GM18951 (cell line): ENCODE results near the gene HGFAC.

Source experiments
- POLR2A ChIP-seq: IDR thresholded peaks from 4 replicates; pipeline ENCODE4 v1.6.1; 2011; ENCODE audit warnings: mild to moderate bottlenecking; ENCODE audit not compliant: insufficient read length, insufficient read depth; ENCODE audit errors: extremely low read depth
- in situ Hi-C: fragments of 300-500 bp; cut with MboI; formaldehyde crosslinking; loops from one replicate; pipeline ENCODE4 v1.12.0; 2022; ENCODE audit warnings: low sequenced_read_pairs, mixed read lengths, inconsistent platforms; ENCODE audit not compliant: unreplicated experiment

HGFAC gene

DNA sequence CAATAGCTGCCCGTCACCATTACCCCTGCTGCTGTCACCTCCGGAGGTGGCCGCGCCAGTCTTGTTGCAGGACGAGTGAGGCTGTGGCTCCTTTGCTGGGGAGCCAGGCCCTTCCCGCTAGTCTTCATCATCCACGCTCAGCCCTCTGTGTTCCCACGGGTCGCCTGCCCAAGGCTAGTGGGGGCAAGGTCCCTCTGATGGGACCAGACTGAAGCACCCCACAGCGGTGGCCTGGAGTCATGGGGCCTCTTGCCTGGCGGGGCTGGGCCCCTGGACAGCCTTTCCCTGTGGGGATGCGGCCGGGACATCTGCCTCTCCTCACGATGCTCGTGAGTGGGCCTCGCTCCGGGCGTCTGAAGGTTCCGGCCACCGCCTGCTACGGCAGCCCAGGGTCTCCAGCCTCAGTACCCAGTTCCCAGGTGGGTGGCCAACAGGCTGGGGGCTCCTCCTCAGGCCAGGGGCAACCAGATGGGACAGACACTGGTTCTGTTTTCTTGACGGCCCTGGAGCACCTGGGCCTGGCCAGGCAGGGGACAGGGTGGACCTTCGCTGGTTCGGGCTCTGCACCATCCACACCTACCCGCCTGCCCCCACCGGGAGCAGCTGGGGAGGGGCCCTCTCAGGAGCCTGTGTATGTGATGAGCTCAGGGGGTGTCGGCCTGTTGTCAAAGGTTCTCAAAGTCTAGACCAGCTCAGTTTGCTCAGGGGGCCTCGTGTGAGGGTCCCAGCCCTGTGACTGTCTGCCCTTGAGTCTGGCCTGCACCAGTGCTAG lies 53.6 kb downstream of the HGFAC start:
- TF ChIP-seq POLR2A: no peak
- in situ Hi-C loops: no loop called here

DNA sequence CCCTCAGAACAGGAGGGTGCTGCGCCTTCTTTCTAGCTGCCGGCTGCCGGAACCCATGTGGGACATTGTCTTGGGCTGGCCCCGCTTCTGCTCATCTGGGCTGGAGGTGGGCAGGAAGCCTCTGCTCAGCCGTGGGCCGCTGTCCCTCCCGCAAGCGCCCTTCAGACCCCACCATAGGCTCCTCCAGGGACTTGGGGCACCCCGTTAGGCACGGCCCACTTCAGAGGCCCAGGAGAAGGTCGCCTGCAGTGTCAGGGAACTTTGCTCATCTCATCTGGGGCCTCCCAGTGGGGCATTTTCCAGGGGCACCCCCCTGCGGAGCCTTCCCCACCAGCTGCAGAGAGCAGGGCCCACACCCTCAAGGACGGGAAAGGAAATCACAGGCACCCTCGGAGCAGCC lies 54.3 kb downstream of the HGFAC start:
- in situ Hi-C loops: no loop called here
- TF ChIP-seq POLR2A: no peak

DNA sequence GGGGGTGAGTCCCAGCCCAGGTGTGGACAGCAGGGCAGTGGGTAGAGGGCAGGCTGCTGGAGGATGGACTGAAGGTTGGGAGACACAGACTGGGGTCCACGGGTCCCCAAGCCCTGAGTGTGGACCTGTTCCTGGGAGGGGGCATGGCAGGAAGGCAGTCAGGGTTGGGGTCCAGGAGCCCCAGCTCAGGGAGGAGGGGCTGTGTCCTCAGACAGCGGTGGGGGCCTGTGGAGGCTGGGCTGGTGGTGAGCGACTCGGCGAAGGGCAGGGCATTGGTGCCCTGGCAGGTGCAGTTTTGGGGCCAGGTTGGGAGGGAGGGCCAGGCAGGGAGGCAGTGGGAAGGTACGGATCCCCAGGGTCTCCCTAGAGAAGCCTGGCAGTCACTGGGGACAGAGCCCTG lies 55.3 kb downstream of the HGFAC start:
- in situ Hi-C loops: no loop called here
- TF ChIP-seq POLR2A: no peak

DNA sequence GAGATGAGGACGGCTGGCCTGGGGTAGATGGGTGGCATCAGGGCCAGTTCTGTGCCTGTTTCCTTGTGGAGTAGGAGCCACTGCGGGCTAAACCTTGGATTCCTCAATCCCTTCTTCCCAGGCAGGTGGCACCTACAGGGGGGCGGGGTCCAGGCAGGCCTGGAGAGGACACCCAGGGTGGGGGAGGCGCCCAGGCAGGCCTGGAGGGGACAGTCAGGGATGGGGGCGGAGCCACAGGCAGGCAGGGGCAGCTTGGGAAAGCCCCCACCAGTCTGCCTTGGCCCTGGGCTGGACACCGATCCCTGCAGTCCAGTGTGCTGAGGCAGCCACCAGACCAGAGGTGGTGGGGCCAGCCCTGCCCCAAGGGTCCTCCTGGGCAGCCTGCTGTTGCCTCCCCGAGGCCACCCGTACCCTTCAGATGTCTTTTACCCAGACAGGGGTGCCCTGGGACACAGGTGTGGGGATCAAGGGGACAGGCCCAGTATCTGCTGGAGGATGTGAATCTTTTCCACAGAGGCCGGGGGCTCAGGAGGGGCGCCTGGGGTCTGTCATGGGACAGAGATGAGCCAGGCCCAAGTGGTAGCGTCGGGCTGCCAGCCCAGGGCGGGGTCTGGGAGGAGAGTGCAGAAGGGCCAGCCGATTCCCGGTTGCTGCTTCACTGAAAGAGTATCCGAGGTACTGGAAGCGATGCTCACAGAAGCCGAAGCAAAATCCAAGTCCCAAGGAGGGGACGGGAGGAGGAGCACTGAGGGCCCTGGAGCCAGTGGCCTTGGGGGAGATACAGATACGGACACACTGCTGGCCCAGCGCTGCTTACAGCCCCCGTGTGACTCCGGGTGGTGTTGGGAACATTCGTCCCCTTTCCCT lies 56.0 kb downstream of the HGFAC start:
- in situ Hi-C loops: no loop called here
- no peak for TF ChIP-seq POLR2A

DNA sequence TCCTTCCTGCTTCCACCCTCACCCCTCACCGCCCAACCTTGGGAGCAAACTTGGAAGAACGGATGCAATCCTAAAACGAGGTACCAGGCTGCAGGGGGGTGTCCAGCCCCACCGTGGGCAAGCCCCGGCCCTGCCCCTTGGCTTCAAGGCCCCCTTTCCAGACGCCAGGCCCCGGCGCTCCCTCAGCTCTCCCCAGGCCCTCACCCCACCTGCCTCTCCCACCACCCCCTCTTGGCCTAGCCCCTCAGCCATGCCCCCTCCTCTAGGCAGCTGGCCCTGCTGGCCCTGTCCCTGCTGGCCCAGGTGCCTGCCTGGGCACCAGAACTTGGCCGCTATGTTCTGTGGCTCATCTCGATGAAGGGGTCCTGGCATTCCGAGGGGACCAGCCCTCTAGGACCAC lies 56.6 kb downstream of the HGFAC start:
- no peak for TF ChIP-seq POLR2A

More for the DNA sequence above, 56.6 kb downstream of the HGFAC start:
- in situ Hi-C loops: no loop called here
